Mucosa of descending colon (tissue), 3 donors: Measurements from ENCODE around the gene SEMA6C. TPM values are rescaled to one million over a fixed set of nuclear protein-coding genes. Genes with fewer than 3 reads are reported as not detected.

ENCODE experiments used
- ATAC-seq: fragments of 200-7000 bp; cut with Tn5 transposase; one replicate; pipeline ENCODE4 v1.9.1; 2020; ENCODE audit warnings: mild to moderate bottlenecking, moderate library complexity
- DNase-seq, 3 donors: peaks; one replicate each; pipeline ENCODE4 v3.0.0-alpha.2; 2020
- H3K36me3 ChIP-seq: fragments of 200-600 bp; one replicate; pipeline ENCODE4 v1.8.0; 2021; ENCODE audit warnings: low read depth, mild to moderate bottlenecking
- H3K4me1 ChIP-seq: fragments of 200-600 bp; one replicate; pipeline ENCODE4 v1.8.0; 2021; ENCODE audit warnings: low read depth, mild to moderate bottlenecking
- H3K4me3 ChIP-seq: fragments of 200-600 bp; one replicate; pipeline ENCODE4 v1.8.0; 2021; ENCODE audit warnings: mild to moderate bottlenecking
- H3K9me3 ChIP-seq: fragments of 200-600 bp; one replicate; pipeline ENCODE4 v1.8.0; 2021; ENCODE audit warnings: mild to moderate bottlenecking
- CTCF ChIP-seq: fragments of 200-600 bp; IDR thresholded peaks from one replicate; pipeline ENCODE4 v1.8.0; 2022; ENCODE audit warnings: antibody characterized with exemption, mild to moderate bottlenecking
- intact Hi-C, 2 donors: fragments of 100-400 bp; cut with DNase I in 1 of 2; cut with micrococcal nuclease in 1 of 2; formaldehyde crosslinking; loops; one replicate each; pipeline versions ENCODE4 v1.11.0 to v1.11.1; 2022; cut with DNase I, micrococcal nuclease
- total RNA-seq, 3 donors: library from RNA; stranded (reverse); fragmentation: NEBNext Ultra II Directional in 2 of 3; extraction: Animal tissue kit (Norgen Biotek cat#: 25700) in 2 of 3; gene quantifications; one replicate each; pipeline versions ENCODE4 v1.2.1 to v1.2.4, GENCODE V29; 2021 to 2023
- donor health status: DM: no; HTN: no; CAD: no; lungs with moderate emphysema.
- donor health status: DM: no; HTN: no; CAD: no.
- donor health status: DM: no; HTN: yes; CAD: no.

SEMA6C gene
- total RNA-seq, 3 donors from 2014 or later: 1.9 to 9.3 (median 4.3) TPM

- H3K9me3 ChIP-seq: no peaks in the 10 kb centered on the region
- H3K36me3 ChIP-seq: no peaks in the 10 kb centered on the region
- peaks cover 4% of the 10 kb centered on the region for H3K4me1 ChIP-seq
- peak; percentile 61 for ATAC-seq
- intact Hi-C loops: no loop called here
- H3K4me3 ChIP-seq: no peak overlapping the region
- TF ChIP-seq CTCF: no peak
- peak; percentile 44 to 71 (median 45) for DNase-seq
Measured at GRCh38 chr1:151157067-151157531, 10.7 kb upstream of the SEMA6C start.

DNA sequence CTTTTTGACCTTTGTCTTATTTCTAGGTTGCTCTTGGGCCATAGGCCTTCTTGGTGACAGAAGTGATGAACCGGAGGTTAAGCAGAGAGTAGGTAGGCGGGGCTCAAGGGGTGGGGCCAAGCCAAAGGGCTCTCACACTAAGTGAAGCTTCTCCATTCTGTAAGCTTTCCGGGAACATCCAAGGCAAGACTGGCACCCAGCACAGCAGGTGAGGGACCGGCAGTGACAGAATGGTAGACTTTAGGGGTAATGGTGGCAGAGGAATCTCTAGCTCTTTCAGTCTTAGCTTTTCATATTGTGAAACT lies 10.0 kb upstream of the SEMA6C start, which contains the start of gene TNFAIP8L2:
Gene TNFAIP8L2, plus strand, starts transcription at position 135 of the 305 bp plus-strand sequence. CDS start 2,049 bp downstream, outside the sequence.
- peaks cover 4% of the 10 kb centered on the region for H3K4me1 ChIP-seq
- ATAC-seq (peak; percentile 88), DNase-seq (peak; percentile 75 to 88 (median 83))
- H3K4me3 ChIP-seq: no peak within 1 kb of the TSS
- intact Hi-C loops: no loop called here
- TF ChIP-seq CTCF: no peak
- no peaks in the 10 kb centered on the region for H3K36me3 ChIP-seq
- H3K9me3 ChIP-seq: no peaks in the 10 kb centered on the region

- intact Hi-C loops: no loop called here
- no peak for DNase-seq
Measured at GRCh38 chr1:151147665-151148064, 1.2 kb upstream of the SEMA6C start.

GRCh38 chr1:151147132-151147503 lies 687 bp upstream of the SEMA6C start:
- TF ChIP-seq CTCF: no peak
- no peaks in the 10 kb centered on the region for H3K36me3 ChIP-seq
- no peak for DNase-seq
- peaks cover 11% of the 10 kb centered on the region for H3K4me1 ChIP-seq
- no peaks in the 10 kb centered on the region for H3K9me3 ChIP-seq
- no peak for ATAC-seq
- peak overlapping the region; percentile 35 for H3K4me3 ChIP-seq
- intact Hi-C loops: no loop called here

More at GRCh38 chr1:151147665-151148064, 1.2 kb upstream of the SEMA6C start:
- no peak for ATAC-seq
- no peaks in the 10 kb centered on the region for H3K9me3 ChIP-seq
- H3K36me3 ChIP-seq: no peaks in the 10 kb centered on the region
- no peak overlapping the region for H3K4me3 ChIP-seq
- TF ChIP-seq CTCF: no peak
- peaks cover 11% of the 10 kb centered on the region for H3K4me1 ChIP-seq

GRCh38 chr1:151146072-151146411 lies 389 bp downstream of the SEMA6C start:
- DNase-seq (no peak), ATAC-seq (peak; percentile 9)
- H3K4me3 ChIP-seq: peak overlapping the region; percentile 35
- no peaks in the 10 kb centered on the region for H3K9me3 ChIP-seq
- no peaks in the 10 kb centered on the region for H3K36me3 ChIP-seq
- H3K4me1 ChIP-seq: peaks cover 11% of the 10 kb centered on the region
- intact Hi-C loops: no loop called here
- TF ChIP-seq CTCF: no peak
